Measurements from ENCODE around the gene AFDN.

Gene AFDN

DNA sequence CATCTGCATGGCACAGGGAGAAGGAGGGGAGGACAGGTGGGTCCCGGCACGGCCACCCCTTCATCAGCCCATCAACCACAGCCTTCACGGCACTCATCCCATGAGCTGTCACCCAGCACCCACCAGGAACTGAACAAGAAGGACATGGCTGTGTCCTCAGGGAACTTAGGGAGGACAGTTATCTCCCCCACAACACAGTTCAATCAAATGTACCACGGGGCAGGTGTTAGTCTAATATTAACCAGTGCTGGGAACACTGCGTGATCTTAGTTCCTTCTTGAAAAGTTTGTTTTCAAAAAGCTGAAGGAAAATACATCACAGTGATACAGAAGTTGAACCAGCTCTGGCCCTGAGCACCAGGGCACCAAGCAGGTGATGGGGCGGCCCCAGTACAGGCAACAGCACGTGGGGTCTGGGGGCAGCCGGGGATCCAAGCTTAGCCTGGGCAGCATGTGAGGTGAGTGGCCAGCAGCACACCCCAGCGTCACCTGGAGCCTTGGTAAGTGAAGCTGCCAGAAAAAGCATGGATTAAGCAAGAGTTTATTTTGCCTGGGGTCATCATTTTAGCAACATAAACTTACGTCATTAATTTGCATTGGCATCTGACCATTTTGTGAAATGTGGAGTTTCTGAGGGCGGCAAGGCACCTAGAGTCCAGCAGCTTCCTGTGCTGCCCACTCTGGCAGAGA, 35.5 kb upstream of the AFDN start:
- Histone ChIP-seq H3K36me3 (ENCODE audit: insufficient read depth) (no peaks in the 10 kb centered on the region), H3K4me2 (no peak overlapping the region), H3K4me1 (ENCODE audit: low read depth, poor library complexity, severe bottlenecking) (no peaks in the 10 kb centered on the region), H3K79me2 (ENCODE audit: insufficient read depth, low read depth) (no peaks in the 10 kb centered on the region), H4K20me1 (ENCODE audit: insufficient read depth) (no peaks in the 10 kb centered on the region), H3K9ac (no peak overlapping the region), H3K27me3 (ENCODE audit: insufficient read depth, low read depth) (no peaks in the 10 kb centered on the region), H3K4me3 (IDR thresholded peaks at IDR 0.05; ENCODE audit: insufficient read depth, low read depth, low read length) (no peak overlapping the region), H3K27ac (no peak overlapping the region), H2AFZ (ENCODE audit: low read depth) (no peak overlapping the region)
- TF ChIP-seq, protein P1, sequence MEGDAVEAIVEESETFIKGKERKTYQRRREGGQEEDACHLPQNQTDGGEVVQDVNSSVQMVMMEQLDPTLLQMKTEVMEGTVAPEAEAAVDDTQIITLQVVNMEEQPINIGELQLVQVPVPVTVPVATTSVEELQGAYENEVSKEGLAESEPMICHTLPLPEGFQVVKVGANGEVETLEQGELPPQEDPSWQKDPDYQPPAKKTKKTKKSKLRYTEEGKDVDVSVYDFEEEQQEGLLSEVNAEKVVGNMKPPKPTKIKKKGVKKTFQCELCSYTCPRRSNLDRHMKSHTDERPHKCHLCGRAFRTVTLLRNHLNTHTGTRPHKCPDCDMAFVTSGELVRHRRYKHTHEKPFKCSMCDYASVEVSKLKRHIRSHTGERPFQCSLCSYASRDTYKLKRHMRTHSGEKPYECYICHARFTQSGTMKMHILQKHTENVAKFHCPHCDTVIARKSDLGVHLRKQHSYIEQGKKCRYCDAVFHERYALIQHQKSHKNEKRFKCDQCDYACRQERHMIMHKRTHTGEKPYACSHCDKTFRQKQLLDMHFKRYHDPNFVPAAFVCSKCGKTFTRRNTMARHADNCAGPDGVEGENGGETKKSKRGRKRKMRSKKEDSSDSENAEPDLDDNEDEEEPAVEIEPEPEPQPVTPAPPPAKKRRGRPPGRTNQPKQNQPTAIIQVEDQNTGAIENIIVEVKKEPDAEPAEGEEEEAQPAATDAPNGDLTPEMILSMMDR (conservative IDR thresholded peaks at IDR 0.05; ENCODE audit: low read depth, low read length) = no peak

DNA sequence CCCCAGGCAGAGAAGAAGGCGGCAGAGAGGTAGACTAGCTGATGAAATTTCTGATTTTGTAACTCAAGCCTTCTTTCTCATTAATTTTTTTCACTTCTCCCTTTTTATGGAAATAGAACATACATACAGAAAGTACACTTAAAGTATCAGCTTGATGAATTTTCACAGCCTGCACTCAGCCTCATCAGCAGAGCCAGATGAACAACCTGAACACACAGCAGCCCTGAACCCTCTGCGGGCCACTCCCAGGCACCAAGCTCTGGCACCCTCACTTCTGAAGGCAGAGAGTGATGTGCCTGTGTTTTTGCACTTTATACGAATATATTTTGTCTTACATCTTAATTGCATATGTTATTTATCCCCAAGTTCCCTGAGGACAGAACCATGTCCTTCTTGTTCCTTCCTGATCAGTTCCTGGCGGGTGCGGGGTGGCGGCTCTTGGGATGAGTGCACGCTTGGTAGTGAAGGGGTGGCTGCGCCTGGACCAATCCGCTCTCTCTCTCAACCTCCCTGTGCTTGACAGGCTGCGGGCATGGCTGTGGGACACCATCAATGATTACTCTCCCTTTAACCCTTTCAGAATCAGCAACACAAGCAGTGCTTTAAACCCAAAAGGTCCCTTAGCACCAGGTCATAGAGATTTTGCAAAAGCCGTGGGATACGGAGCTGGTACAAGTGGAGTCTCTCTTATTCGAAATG, 34.8 kb upstream of the AFDN start:
- H2AFZ ChIP-seq (ENCODE audit: low read depth) = no peak overlapping the region
- H3K4me1 ChIP-seq (ENCODE audit: low read depth, poor library complexity, severe bottlenecking) = no peaks in the 10 kb centered on the region
- H3K36me3 ChIP-seq (ENCODE audit: insufficient read depth) = no peaks in the 10 kb centered on the region
- H3K4me3 ChIP-seq (IDR thresholded peaks at IDR 0.05; ENCODE audit: insufficient read depth, low read depth, low read length) = no peak overlapping the region
- H4K20me1 ChIP-seq (ENCODE audit: insufficient read depth) = no peaks in the 10 kb centered on the region
- H3K27me3 ChIP-seq (ENCODE audit: insufficient read depth, low read depth) = no peaks in the 10 kb centered on the region
- no peak overlapping the region for H3K9ac ChIP-seq
- no peak overlapping the region for H3K4me2 ChIP-seq
- H3K79me2 ChIP-seq (ENCODE audit: insufficient read depth, low read depth) = no peaks in the 10 kb centered on the region
- TF ChIP-seq, protein P1 (conservative IDR thresholded peaks at IDR 0.05; ENCODE audit: low read depth, low read length) = no peak
- no peak overlapping the region for H3K27ac ChIP-seq

DNA sequence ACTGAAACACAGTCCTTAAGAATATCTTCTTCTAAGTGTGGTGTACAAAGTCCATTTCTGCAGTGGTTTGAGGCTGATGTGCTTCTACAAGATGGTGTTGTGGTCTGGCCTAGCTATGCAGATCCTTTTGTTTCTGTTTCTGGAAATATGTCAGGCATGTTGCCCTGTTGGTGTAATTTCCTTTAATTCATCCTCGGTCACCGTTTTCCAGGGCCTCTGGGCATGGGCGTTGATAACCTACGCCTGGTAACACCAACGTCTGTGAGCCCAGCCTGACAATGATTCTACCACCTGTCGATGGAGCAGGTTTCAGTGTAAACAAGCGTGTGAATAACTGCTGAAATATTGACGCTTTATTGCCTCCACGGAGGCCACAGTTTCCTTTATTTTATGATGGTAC, 33.3 kb upstream of the AFDN start:
- Histone ChIP-seq H4K20me1 (ENCODE audit: insufficient read depth) (no peaks in the 10 kb centered on the region), H3K4me2 (no peak overlapping the region), H3K27ac (no peak overlapping the region), H3K4me1 (ENCODE audit: low read depth, poor library complexity, severe bottlenecking) (no peaks in the 10 kb centered on the region), H3K79me2 (ENCODE audit: insufficient read depth, low read depth) (no peaks in the 10 kb centered on the region), H3K4me3 (IDR thresholded peaks at IDR 0.05; ENCODE audit: insufficient read depth, low read depth, low read length) (no peak overlapping the region), H3K9ac (no peak overlapping the region), H3K27me3 (ENCODE audit: insufficient read depth, low read depth) (no peaks in the 10 kb centered on the region), H2AFZ (ENCODE audit: low read depth) (no peak overlapping the region), H3K36me3 (ENCODE audit: insufficient read depth) (no peaks in the 10 kb centered on the region)
- TF ChIP-seq, protein P1 (conservative IDR thresholded peaks at IDR 0.05; ENCODE audit: low read depth, low read length) = no peak

DNA sequence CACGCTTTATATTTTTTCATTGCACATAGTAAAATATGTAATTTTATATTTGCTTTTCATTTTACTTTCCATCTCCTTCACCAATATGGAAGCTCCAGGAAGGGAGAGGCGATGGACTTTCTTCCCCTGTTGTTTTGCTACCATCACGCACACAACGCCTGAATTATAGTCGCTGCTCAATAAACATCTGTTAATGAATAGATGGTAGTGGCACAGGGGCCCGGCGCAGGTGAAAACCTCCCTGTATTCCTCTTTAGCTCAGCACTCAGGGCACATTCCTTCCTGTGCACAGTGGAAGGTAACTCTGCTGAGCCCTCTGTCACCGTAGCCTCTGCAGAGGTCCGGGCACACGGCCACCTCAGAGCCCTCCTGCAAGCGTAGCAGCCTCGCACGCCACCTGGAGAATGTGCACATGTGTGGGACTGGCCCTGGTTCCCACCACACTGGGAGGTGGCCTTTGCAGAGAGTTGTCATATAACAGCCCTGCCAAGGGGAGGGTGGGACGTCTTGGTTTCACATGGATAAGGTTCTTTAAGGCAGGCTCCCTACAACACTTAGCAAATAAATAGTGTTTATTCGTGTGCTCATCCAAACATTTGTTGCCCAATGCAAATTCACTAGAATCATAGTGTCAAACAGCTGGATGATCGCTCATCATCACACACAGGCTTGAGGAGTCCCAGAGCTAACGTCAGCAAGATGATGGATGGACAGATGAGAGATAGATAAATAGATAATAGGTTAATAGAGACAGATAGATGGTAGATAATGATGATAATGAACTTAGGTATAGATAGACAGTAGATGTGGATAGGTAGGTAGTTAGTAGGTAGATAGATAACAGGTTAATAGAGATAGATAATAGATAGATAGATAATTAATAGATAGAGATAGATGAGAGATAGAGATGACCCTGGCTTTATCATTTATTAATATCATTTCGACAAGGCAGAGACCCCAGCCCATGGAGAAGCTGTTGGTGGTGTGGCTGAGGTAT, 32.3 kb upstream of the AFDN start:
- no peaks in the 10 kb centered on the region for H3K79me2 ChIP-seq (ENCODE audit: insufficient read depth, low read depth)
- no peaks in the 10 kb centered on the region for H3K36me3 ChIP-seq (ENCODE audit: insufficient read depth)
- no peak overlapping the region for H3K4me3 ChIP-seq (IDR thresholded peaks at IDR 0.05; ENCODE audit: insufficient read depth, low read depth, low read length)
- no peaks in the 10 kb centered on the region for H3K4me1 ChIP-seq (ENCODE audit: low read depth, poor library complexity, severe bottlenecking)
- no peak overlapping the region for H2AFZ ChIP-seq (ENCODE audit: low read depth)
- H3K9ac ChIP-seq = no peak overlapping the region
- no peaks in the 10 kb centered on the region for H3K27me3 ChIP-seq (ENCODE audit: insufficient read depth, low read depth)
- TF ChIP-seq, protein P1 (conservative IDR thresholded peaks at IDR 0.05; ENCODE audit: low read depth, low read length) = no peak
- H4K20me1 ChIP-seq (ENCODE audit: insufficient read depth) = no peaks in the 10 kb centered on the region
- no peak overlapping the region for H3K27ac ChIP-seq
- H3K4me2 ChIP-seq = no peak overlapping the region

Data from KMS-11 (cell line).